ENCODE data around the gene TSPAN7.

Gene TSPAN7

GRCh38 chrX:38678821-38679220 lies 117.5 kb downstream of the TSPAN7 start:
- in situ Hi-C loops (cut with HindIII; ENCODE audit: low sequenced_read_pairs), result no loop called here

GRCh38 chrX:38679695-38680094 lies 118.4 kb downstream of the TSPAN7 start:
- in situ Hi-C loops (cut with HindIII; ENCODE audit: low sequenced_read_pairs), result no loop called here

- in situ Hi-C loops (cut with HindIII; ENCODE audit: low sequenced_read_pairs), result no loop called here
These were observed 120.8 kb downstream of the TSPAN7 start for GRCh38 chrX:38682095-38682494.

GRCh38 chrX:38692961-38693360 lies 131.6 kb downstream of the TSPAN7 start:
- in situ Hi-C loops (cut with HindIII; ENCODE audit: low sequenced_read_pairs), result no loop called here

GRCh38 chrX:38694394-38694793 lies 133.1 kb downstream of the TSPAN7 start:
- in situ Hi-C loops (cut with HindIII; ENCODE audit: low sequenced_read_pairs), result no loop called here

GRCh38 chrX:38697461-38697860 lies 136.1 kb downstream of the TSPAN7 start:
- in situ Hi-C loops (cut with HindIII; ENCODE audit: low sequenced_read_pairs), result no loop called here

- in situ Hi-C loops (cut with HindIII; ENCODE audit: low sequenced_read_pairs), result no loop called here
These were observed 137.8 kb downstream of the TSPAN7 start for GRCh38 chrX:38699121-38699520.

GRCh38 chrX:38699696-38700095 lies 138.4 kb downstream of the TSPAN7 start:
- in situ Hi-C loops (cut with HindIII; ENCODE audit: low sequenced_read_pairs), result no loop called here

- in situ Hi-C loops (cut with HindIII; ENCODE audit: low sequenced_read_pairs), result no loop called here
These were observed 139.7 kb downstream of the TSPAN7 start for GRCh38 chrX:38701073-38701472.

GRCh38 chrX:38704146-38704882 lies 143.0 kb downstream of the TSPAN7 start:
- in situ Hi-C loops (cut with HindIII; ENCODE audit: low sequenced_read_pairs), result no loop called here

- in situ Hi-C loops (cut with HindIII; ENCODE audit: low sequenced_read_pairs), result no loop called here
These were observed 156.5 kb downstream of the TSPAN7 start for GRCh38 chrX:38717871-38718270.

- in situ Hi-C loops (cut with HindIII; ENCODE audit: low sequenced_read_pairs), result no loop called here
These were observed 157.0 kb downstream of the TSPAN7 start for GRCh38 chrX:38718311-38718710.

GRCh38 chrX:38726612-38727011 lies 165.3 kb downstream of the TSPAN7 start:
- in situ Hi-C loops (cut with HindIII; ENCODE audit: low sequenced_read_pairs), result no loop called here

GRCh38 chrX:38727668-38728067 lies 166.3 kb downstream of the TSPAN7 start:
- in situ Hi-C loops (cut with HindIII; ENCODE audit: low sequenced_read_pairs), result no loop called here

- in situ Hi-C loops (cut with HindIII; ENCODE audit: low sequenced_read_pairs), result no loop called here
These were observed 171.5 kb downstream of the TSPAN7 start for GRCh38 chrX:38732866-38733265.

All from DLD1 (cell line).